Upper lobe of left lung (tissue), 4 donors: ENCODE measurements around the gene DGKI.

Source experiments
- POLR2AphosphoS5 ChIP-seq, 2 donors: sonication (generic); formaldehyde crosslinking; IDR thresholded peaks; one replicate each; pipeline ENCODE4 v1.5.1; 2017; ENCODE audit warnings: antibody characterized with exemption in 2 of 2
- TF ChIP-seq, protein P1 (sequence below), 6 experiments: fragments of 450-650 bp in 4 of 6; fragments of 200-600 bp in 2 of 6; sonication (generic) in 2 of 6; IDR thresholded peaks; one replicate each; pipeline ENCODE4 v1.5.1; 2016 to 2019; ENCODE audit warnings: antibody characterized with exemption in 6 of 6

DNA sequence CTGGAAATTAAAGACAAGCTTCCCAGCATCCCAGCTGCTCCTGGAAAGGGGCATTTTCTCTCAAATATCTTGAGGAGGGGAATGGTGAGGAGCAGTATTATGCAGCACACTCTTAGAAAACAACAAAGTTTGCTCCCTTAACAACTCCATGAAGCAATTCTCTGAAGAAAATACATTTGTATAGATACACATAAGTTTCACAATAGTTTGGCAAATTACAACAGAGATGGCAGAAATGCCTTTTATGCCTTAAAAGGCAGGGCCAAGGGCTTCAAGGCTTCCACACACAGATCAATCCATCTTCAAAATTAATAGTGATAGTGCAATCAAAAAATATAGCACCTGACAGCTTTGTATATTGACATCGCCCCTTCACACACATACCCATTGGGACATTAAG lies 12.2 kb downstream of the DGKI start:
- TF ChIP-seq, protein P1, sequence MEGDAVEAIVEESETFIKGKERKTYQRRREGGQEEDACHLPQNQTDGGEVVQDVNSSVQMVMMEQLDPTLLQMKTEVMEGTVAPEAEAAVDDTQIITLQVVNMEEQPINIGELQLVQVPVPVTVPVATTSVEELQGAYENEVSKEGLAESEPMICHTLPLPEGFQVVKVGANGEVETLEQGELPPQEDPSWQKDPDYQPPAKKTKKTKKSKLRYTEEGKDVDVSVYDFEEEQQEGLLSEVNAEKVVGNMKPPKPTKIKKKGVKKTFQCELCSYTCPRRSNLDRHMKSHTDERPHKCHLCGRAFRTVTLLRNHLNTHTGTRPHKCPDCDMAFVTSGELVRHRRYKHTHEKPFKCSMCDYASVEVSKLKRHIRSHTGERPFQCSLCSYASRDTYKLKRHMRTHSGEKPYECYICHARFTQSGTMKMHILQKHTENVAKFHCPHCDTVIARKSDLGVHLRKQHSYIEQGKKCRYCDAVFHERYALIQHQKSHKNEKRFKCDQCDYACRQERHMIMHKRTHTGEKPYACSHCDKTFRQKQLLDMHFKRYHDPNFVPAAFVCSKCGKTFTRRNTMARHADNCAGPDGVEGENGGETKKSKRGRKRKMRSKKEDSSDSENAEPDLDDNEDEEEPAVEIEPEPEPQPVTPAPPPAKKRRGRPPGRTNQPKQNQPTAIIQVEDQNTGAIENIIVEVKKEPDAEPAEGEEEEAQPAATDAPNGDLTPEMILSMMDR (IDR thresholded peaks at IDR 0.05): no peak
- TF ChIP-seq POLR2AphosphoS5 (IDR thresholded peaks at IDR 0.05): no peak
